Stromal cell of bone marrow (primary cell): ENCODE measurements around the gene SRPRB.

ENCODE experiments used
- DNase-seq: peaks from one replicate; pipeline ENCODE4 v3.0.0-alpha.2; 2012; ENCODE audit warnings: low read depth

Gene SRPRB

DNA sequence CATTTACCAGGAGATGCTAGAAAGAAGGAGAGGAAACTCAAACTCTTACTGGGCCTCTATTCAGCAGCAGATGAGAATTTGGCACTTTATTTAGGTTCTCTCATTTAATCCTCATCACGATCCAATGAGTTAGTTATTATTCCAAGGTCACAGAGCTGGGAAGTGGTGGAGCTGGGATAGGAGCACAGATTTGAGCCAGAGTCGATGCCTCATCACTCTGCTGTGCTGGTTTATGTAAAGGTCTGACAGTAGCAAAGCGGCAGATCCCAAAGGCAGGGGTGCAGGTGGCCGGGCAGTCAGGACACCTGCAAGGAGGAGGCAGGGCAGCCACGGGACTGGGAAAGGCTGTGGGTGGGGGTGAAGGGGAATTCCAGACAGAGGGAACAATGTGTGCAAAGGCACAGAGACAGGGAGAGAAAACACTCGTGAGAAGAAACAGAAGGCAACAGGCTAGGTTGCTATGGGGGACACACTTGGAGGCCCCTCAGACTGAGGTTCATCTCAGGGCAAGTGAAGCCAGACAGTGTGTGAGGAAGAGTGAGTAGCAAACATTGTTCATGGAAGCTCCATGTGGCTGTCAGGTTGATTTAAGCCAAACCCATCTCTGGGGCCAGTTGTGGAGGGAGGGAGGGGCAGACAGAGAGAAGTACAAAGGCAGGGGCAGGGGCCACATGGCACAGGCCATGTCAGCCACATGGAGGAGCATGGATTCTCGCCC, 63.3 kb downstream of the SRPRB start:
- DNase-seq, result no peak

DNA sequence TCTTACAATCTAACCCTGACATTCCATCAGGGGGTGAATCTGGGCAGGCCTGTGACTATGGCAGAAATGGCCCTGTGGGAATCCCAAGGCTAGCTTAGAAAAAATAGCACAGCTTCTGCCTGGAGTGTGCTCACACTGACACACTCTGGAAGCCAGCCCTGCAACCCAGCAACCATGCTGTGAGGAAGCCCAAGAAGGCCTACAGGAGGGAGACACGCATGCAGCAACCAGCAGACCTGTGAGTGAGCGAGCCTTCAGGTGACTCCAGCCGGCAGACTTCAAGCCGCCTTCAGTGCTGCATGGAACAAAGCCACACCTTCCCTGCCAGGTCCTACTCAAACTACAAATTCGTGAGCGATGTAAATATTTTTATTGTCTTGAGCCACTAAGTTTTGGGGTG, 64.0 kb downstream of the SRPRB start:
- DNase-seq, result no peak

DNA sequence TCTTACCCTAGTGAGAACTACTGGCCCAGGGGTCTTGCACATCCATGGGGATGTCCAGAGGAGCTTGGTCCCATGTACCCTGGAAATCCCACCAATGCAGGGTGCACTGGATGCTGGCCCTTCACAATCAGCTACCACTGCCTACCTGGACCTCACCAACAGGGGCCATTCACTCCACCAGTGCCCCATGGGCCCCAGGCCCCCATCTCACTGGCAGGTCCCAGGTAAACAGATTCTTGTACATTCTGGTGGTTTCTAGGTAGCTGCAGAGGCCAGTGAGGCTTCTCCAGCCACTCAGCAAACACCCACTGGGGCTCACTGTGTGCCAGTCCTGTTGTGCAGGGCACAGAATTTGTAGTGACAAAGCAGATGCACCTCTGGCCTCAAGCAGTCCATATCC, 65.2 kb downstream of the SRPRB start:
- no peak for DNase-seq
